ENCODE measurements around the gene LDHAL6B. TPM values are rescaled to one million over a fixed set of nuclear protein-coding genes. Genes with fewer than 3 reads are reported as not detected.

LDHAL6B gene
- total and polyA plus RNA-seq, 2 of the 8 experiments (the other 6 are each of a cell fraction or from before 2014, with no cell fraction given), result not detected

DNA sequence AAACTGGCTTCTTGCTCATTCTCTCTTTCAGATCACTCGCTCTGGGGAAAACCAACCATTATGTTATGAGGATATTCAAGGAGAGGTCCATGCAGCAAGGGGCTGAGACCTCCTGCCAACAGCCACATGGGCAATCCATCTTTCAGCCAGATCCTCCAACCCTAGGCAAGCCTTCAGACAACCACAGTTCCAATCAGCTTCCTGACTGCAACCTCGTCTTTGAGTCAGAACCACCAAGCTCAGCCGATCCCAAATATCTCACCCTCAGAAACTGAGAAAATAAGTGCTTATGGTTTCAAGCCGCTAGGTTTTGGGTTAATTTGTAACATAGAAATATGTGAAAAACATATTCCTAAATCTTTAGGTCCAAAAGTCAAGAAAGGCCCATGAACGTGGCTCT is 10.3 kb downstream of the LDHAL6B start (continued):
- TF ChIP-seq, protein P1, sequence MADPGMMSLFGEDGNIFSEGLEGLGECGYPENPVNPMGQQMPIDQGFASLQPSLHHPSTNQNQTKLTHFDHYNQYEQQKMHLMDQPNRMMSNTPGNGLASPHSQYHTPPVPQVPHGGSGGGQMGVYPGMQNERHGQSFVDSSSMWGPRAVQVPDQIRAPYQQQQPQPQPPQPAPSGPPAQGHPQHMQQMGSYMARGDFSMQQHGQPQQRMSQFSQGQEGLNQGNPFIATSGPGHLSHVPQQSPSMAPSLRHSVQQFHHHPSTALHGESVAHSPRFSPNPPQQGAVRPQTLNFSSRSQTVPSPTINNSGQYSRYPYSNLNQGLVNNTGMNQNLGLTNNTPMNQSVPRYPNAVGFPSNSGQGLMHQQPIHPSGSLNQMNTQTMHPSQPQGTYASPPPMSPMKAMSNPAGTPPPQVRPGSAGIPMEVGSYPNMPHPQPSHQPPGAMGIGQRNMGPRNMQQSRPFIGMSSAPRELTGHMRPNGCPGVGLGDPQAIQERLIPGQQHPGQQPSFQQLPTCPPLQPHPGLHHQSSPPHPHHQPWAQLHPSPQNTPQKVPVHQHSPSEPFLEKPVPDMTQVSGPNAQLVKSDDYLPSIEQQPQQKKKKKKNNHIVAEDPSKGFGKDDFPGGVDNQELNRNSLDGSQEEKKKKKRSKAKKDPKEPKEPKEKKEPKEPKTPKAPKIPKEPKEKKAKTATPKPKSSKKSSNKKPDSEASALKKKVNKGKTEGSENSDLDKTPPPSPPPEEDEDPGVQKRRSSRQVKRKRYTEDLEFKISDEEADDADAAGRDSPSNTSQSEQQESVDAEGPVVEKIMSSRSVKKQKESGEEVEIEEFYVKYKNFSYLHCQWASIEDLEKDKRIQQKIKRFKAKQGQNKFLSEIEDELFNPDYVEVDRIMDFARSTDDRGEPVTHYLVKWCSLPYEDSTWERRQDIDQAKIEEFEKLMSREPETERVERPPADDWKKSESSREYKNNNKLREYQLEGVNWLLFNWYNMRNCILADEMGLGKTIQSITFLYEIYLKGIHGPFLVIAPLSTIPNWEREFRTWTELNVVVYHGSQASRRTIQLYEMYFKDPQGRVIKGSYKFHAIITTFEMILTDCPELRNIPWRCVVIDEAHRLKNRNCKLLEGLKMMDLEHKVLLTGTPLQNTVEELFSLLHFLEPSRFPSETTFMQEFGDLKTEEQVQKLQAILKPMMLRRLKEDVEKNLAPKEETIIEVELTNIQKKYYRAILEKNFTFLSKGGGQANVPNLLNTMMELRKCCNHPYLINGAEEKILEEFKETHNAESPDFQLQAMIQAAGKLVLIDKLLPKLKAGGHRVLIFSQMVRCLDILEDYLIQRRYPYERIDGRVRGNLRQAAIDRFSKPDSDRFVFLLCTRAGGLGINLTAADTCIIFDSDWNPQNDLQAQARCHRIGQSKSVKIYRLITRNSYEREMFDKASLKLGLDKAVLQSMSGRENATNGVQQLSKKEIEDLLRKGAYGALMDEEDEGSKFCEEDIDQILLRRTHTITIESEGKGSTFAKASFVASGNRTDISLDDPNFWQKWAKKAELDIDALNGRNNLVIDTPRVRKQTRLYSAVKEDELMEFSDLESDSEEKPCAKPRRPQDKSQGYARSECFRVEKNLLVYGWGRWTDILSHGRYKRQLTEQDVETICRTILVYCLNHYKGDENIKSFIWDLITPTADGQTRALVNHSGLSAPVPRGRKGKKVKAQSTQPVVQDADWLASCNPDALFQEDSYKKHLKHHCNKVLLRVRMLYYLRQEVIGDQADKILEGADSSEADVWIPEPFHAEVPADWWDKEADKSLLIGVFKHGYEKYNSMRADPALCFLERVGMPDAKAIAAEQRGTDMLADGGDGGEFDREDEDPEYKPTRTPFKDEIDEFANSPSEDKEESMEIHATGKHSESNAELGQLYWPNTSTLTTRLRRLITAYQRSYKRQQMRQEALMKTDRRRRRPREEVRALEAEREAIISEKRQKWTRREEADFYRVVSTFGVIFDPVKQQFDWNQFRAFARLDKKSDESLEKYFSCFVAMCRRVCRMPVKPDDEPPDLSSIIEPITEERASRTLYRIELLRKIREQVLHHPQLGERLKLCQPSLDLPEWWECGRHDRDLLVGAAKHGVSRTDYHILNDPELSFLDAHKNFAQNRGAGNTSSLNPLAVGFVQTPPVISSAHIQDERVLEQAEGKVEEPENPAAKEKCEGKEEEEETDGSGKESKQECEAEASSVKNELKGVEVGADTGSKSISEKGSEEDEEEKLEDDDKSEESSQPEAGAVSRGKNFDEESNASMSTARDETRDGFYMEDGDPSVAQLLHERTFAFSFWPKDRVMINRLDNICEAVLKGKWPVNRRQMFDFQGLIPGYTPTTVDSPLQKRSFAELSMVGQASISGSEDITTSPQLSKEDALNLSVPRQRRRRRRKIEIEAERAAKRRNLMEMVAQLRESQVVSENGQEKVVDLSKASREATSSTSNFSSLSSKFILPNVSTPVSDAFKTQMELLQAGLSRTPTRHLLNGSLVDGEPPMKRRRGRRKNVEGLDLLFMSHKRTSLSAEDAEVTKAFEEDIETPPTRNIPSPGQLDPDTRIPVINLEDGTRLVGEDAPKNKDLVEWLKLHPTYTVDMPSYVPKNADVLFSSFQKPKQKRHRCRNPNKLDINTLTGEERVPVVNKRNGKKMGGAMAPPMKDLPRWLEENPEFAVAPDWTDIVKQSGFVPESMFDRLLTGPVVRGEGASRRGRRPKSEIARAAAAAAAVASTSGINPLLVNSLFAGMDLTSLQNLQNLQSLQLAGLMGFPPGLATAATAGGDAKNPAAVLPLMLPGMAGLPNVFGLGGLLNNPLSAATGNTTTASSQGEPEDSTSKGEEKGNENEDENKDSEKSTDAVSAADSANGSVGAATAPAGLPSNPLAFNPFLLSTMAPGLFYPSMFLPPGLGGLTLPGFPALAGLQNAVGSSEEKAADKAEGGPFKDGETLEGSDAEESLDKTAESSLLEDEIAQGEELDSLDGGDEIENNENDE (IDR thresholded peaks at IDR 0.05; ENCODE audit: insufficient replicate concordance, low read length), result no peak
- TF ChIP-seq SRF (IDR thresholded peaks at IDR 0.05; ENCODE audit: low read depth, low read length) (no peak), PHF8 (conservative IDR thresholded peaks at IDR 0.05; ENCODE audit: low read depth, low read length) (no peak), RBBP5 (IDR thresholded peaks at IDR 0.05; ENCODE audit: borderline replicate concordance, low read depth, low read length) (no peak), EP300 (IDR thresholded peaks at IDR 0.05; ENCODE audit: borderline replicate concordance in 1 of 2, low read depth in 2 of 2, low read length in 2 of 2) (no peak), POLR2A (IDR thresholded peaks at IDR 0.05; ENCODE audit: control extremely low read depth in 1 of 2, low read depth in 2 of 2, low read length in 2 of 2) (no peak), SP2 (IDR thresholded peaks at IDR 0.05; ENCODE audit: low read length) (no peak), CREB1 (IDR thresholded peaks at IDR 0.05) (no peak), POLR2AphosphoS5 (IDR thresholded peaks at IDR 0.05; ENCODE audit: low read depth, low read length) (no peak)
- TF ChIP-seq, protein P2, sequence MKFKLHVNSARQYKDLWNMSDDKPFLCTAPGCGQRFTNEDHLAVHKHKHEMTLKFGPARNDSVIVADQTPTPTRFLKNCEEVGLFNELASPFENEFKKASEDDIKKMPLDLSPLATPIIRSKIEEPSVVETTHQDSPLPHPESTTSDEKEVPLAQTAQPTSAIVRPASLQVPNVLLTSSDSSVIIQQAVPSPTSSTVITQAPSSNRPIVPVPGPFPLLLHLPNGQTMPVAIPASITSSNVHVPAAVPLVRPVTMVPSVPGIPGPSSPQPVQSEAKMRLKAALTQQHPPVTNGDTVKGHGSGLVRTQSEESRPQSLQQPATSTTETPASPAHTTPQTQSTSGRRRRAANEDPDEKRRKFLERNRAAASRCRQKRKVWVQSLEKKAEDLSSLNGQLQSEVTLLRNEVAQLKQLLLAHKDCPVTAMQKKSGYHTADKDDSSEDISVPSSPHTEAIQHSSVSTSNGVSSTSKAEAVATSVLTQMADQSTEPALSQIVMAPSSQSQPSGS (IDR thresholded peaks at IDR 0.05; ENCODE audit: low read length), result no peak

All from H1 (cell line).